Caco-2 (cell line): Measurements from ENCODE around the gene SCP2. TPM values are rescaled to one million over a fixed set of nuclear protein-coding genes. Genes with fewer than 3 reads are reported as not detected.

Experiments
- BruUV-seq: library from RNA; stranded (reverse); fragments of 400-500 nt; replicated peaks from 2 replicates; lab custom pipeline; 2021; lab: Mats Ljungman, UMichigan
- CTCF ChIA-PET: fragments of 300-600 bp; sonication (Branson Sonifier 250); formaldehyde crosslinking; loops from one replicate; lab custom pipeline; 2022; ENCODE audit warnings: antibody characterized with exemption; lab: Charles Lee
- POLR2A ChIA-PET: fragments of 300-600 bp; sonication (Branson Sonifier 250); formaldehyde crosslinking; loops from one replicate; lab custom pipeline; 2022; ENCODE audit warnings: antibody characterized with exemption; lab: Charles Lee
- DNase-seq, 2 experiments: peaks; one replicate each; pipeline versions ENCODE4 v3.0.0 to v3.0.0-alpha.2; 2020 to 2022
- H3K27me3 ChIP-seq: replicated peaks from 2 replicates; pipeline ENCODE4 v1.6.0; 2011; ENCODE audit warnings: low read length; ENCODE audit not compliant: control insufficient read depth, insufficient read depth
- H3K36me3 ChIP-seq: 2 replicates; pipeline ENCODE4 v1.5.1; 2011; ENCODE audit warnings: low read length; ENCODE audit not compliant: control insufficient read depth, insufficient read depth
- H3K4me1 ChIP-seq: fragments of 250-450 bp; sonication (Bioruptor Pico); 2 replicates; pipeline ENCODE4 v1.5.1; 2020; ENCODE audit warnings: mild to moderate bottlenecking
- H3K4me3 ChIP-seq: 2 replicates; pipeline ENCODE4 v1.5.1; 2011; ENCODE audit warnings: low read depth, mild to moderate bottlenecking, control low read depth, low read length
- H3K9me3 ChIP-seq: fragments of 250-450 bp; sonication (Bioruptor Pico); 2 replicates; pipeline ENCODE4 v1.5.1; 2020; ENCODE audit warnings: mild to moderate bottlenecking, moderate library complexity
- H3K27ac Mint-ChIP-seq: one replicate; pipeline ENCODE4 v1.8.0; 2022; ENCODE audit warnings: mixed read lengths; ENCODE audit not compliant: unreplicated experiment
- H3K27me3 Mint-ChIP-seq: one replicate; pipeline ENCODE4 v1.8.0; 2022; ENCODE audit warnings: mixed read lengths; ENCODE audit not compliant: insufficient read depth, unreplicated experiment
- H3K36me3 Mint-ChIP-seq: one replicate; pipeline ENCODE4 v1.8.0; 2022; ENCODE audit warnings: mild to moderate bottlenecking, mixed read lengths; ENCODE audit not compliant: insufficient read depth, unreplicated experiment
- H3K4me1 Mint-ChIP-seq: one replicate; pipeline ENCODE4 v1.8.0; 2022; ENCODE audit warnings: low read depth, mixed read lengths; ENCODE audit not compliant: unreplicated experiment
- H3K4me3 Mint-ChIP-seq: one replicate; pipeline ENCODE4 v1.8.0; 2022; ENCODE audit warnings: mild to moderate bottlenecking, moderate library complexity, mixed read lengths; ENCODE audit not compliant: unreplicated experiment
- H3K9me3 Mint-ChIP-seq: one replicate; pipeline ENCODE4 v1.8.0; 2022; ENCODE audit warnings: mixed read lengths; ENCODE audit not compliant: unreplicated experiment
- intact Hi-C: fragments of 100-400 bp; cut with micrococcal nuclease; formaldehyde crosslinking; loops from one replicate; pipeline ENCODE4 v1.10.0; 2022; ENCODE audit not compliant: unreplicated experiment
- total RNA-seq: library from RNA; stranded (reverse); gene quantifications from 2 replicates; pipeline ENCODE4 v1.2.3, GENCODE V29; 2022
- TF ChIP-seq, protein P1 (sequence below), 2 experiments: fragments of 200-600 bp in 1 of 2; IDR thresholded peaks; 1 replicate in 1 of 2; 2 replicates in 1 of 2; pipeline versions ENCODE4 v1.5.1 to v1.8.0; 2011 to 2022; ENCODE audit warnings: antibody characterized with exemption in 1 of 2, control low read depth in 1 of 2, inconsistent platforms in 1 of 2, low read depth in 1 of 2, low read length in 1 of 2, mild to moderate bottlenecking in 1 of 2, moderate library complexity in 1 of 2; ENCODE audit not compliant: insufficient read depth in 1 of 2, severe bottlenecking in 1 of 2, unreplicated experiment in 1 of 2

SCP2 gene
- total RNA-seq, 1 experiment from 2014 or later, result 67.0 TPM

- Mint-ChIP-seq H3K36me3 (peaks cover 5% of the 10 kb centered on the region), H3K27me3 (no peaks in the 10 kb centered on the region), H3K9me3 (no peaks in the 10 kb centered on the region), H3K4me3 (no peak overlapping the region), H3K27ac (no peak overlapping the region), H3K4me1 (peaks cover 6% of the 10 kb centered on the region)
- no TSS peak for BruUV-seq
- Histone ChIP-seq H3K36me3 (no peaks in the 10 kb centered on the region), H3K27me3 (no peaks in the 10 kb centered on the region), H3K9me3 (no peaks in the 10 kb centered on the region), H3K4me1 (peaks cover 20% of the 10 kb centered on the region), H3K4me3 (no peak overlapping the region)
- intact Hi-C loops, result no loop called here
- ChIA-PET CTCF (interaction anchor here (0.7 kb wide), 1 partner anchor 17 kb away, joined by 3 read pairs; no protein-coding TSS in a partner anchor), POLR2A (interaction anchor here (0.7 kb wide), 1 partner anchor 13 kb away, joined by 5 read pairs; no protein-coding TSS in a partner anchor)
- TF ChIP-seq, protein P1, sequence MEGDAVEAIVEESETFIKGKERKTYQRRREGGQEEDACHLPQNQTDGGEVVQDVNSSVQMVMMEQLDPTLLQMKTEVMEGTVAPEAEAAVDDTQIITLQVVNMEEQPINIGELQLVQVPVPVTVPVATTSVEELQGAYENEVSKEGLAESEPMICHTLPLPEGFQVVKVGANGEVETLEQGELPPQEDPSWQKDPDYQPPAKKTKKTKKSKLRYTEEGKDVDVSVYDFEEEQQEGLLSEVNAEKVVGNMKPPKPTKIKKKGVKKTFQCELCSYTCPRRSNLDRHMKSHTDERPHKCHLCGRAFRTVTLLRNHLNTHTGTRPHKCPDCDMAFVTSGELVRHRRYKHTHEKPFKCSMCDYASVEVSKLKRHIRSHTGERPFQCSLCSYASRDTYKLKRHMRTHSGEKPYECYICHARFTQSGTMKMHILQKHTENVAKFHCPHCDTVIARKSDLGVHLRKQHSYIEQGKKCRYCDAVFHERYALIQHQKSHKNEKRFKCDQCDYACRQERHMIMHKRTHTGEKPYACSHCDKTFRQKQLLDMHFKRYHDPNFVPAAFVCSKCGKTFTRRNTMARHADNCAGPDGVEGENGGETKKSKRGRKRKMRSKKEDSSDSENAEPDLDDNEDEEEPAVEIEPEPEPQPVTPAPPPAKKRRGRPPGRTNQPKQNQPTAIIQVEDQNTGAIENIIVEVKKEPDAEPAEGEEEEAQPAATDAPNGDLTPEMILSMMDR (IDR thresholded peaks at IDR 0.05; ENCODE audit: insufficient read depth in 1 of 2, low read depth in 1 of 2, low read length in 1 of 2, severe bottlenecking in 1 of 2, unreplicated experiment in 1 of 2), result no peak
- no peak for DNase-seq
Observed at GRCh38 chr1:53090227-53091147, 163.4 kb downstream of the SCP2 start.

DNA sequence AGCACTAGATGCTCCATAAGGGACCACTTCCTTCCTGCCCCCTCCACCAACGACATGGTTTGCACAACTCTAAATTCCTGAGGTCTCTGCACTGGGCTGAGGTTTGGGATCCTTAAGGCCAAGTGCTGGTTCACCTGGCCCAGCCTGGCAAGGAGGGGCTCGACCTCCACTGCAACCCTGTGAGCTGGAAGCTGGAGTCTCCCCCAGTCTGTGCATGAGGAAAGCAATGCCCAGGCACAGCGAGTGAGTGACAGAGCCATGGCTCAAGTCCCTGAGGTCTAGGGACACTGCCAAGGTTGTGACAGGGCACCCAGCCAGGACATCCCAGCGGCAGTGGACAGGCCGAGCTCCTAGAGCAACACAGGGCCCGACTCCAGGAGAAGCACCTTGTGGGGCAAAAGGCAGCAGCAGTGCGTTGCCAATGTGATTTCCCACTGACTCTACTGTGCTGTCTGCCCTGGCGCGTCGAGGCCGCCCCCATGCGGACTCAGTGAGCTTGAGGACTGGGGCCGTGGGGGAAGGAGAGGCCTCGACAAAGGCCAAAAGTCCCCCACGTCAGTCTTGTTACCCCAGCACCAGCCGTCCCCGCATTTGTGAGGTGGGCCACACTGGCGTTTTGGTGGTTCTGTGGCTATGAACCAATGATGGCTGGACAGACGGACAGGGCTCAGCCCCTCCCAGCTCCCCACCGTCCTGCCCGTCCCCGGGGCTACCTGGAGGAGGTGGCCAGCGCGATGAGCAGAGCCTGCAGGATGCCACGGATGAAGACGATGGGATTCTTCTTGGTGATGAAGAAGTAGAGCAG, 165.0 kb downstream of the SCP2 start:
- no peak for DNase-seq
- Mint-ChIP-seq H3K4me3 (no peak overlapping the region), H3K4me1 (peaks cover 6% of the 10 kb centered on the region), H3K27ac (no peak overlapping the region), H3K9me3 (no peaks in the 10 kb centered on the region), H3K27me3 (no peaks in the 10 kb centered on the region), H3K36me3 (peaks cover 5% of the 10 kb centered on the region)
- Histone ChIP-seq H3K4me1 (peaks cover 20% of the 10 kb centered on the region), H3K4me3 (no peak overlapping the region), H3K9me3 (peaks cover under 1% of the 10 kb centered on the region), H3K27me3 (no peaks in the 10 kb centered on the region), H3K36me3 (no peaks in the 10 kb centered on the region)
- no TSS peak for BruUV-seq
- ChIA-PET CTCF (no interaction called here), POLR2A (no interaction called here)
- TF ChIP-seq, protein P1 (IDR thresholded peaks at IDR 0.05; ENCODE audit: insufficient read depth in 1 of 2, low read depth in 1 of 2, low read length in 1 of 2, severe bottlenecking in 1 of 2, unreplicated experiment in 1 of 2), result no peak
- intact Hi-C loops, result no loop called here
